Hippocampal formation (tissue), 2 donors: ENCODE results near the gene CLINT1.

Source experiments
- DNase-seq, 2 donors: peaks; one replicate each; lab custom pipeline; 2025; lab: John Stamatoyannopoulos, UW

The CLINT1 gene

GRCh38 chr5:157761690-157762621, 97.0 kb downstream of the CLINT1 start:
- peak in 1 of 2 donors; percentile 70 for DNase-seq

GRCh38 chr5:157758706-157759105, 100.2 kb downstream of the CLINT1 start:
- no peak for DNase-seq

- no peak for DNase-seq
These were observed 102.8 kb downstream of the CLINT1 start for GRCh38 chr5:157756122-157756521.

GRCh38 chr5:157750320-157750719, 108.6 kb downstream of the CLINT1 start:
- DNase-seq = no peak

GRCh38 chr5:157749462-157749799, 109.5 kb downstream of the CLINT1 start:
- DNase-seq = no peak

GRCh38 chr5:157748760-157749461, 110.0 kb downstream of the CLINT1 start:
- DNase-seq = peak in 1 of 2 donors; percentile 26

GRCh38 chr5:157747766-157748700, 110.9 kb downstream of the CLINT1 start:
- DNase-seq = no peak

- DNase-seq = no peak
These were observed 111.7 kb downstream of the CLINT1 start for GRCh38 chr5:157747173-157747740.

GRCh38 chr5:157745041-157745456, 113.9 kb downstream of the CLINT1 start:
- no peak for DNase-seq

- no peak for DNase-seq
These were observed 114.6 kb downstream of the CLINT1 start for GRCh38 chr5:157744051-157745011.

- peak; percentile 82 to 87 for DNase-seq
These were observed 115.5 kb downstream of the CLINT1 start, which contains the start of gene LSM11 for GRCh38 chr5:157743163-157744050. Gene LSM11, plus strand, starts transcription at chr5:157743712. Its CDS starts 39 bp downstream, at chr5:157743751.

GRCh38 chr5:157741131-157741530, 117.8 kb downstream of the CLINT1 start:
- no peak for DNase-seq

- DNase-seq = no peak
These were observed 118.7 kb downstream of the CLINT1 start for GRCh38 chr5:157740229-157740610.

- DNase-seq = no peak
These were observed 119.3 kb downstream of the CLINT1 start for GRCh38 chr5:157739388-157740228.

- no peak for DNase-seq
These were observed 123.0 kb downstream of the CLINT1 start for GRCh38 chr5:157735991-157736390.
